K562 (cell line): Measurements from ENCODE around the gene IFT172. TPM values are rescaled to one million over a fixed set of nuclear protein-coding genes. Genes with fewer than 3 reads are reported as not detected.

Experiments used
- CBX3 ChIP-seq, 2 experiments: IDR thresholded peaks; 1 replicate in 1 of 2; 2 replicates in 1 of 2; pipeline ENCODE4 v1.6.1; 2012; ENCODE audit warnings: inconsistent platforms in 2 of 2, low read length in 2 of 2, borderline replicate concordance in 1 of 2, control low read depth in 1 of 2
- FOXJ2 ChIP-seq: fragments of 200-800 bp; sonication (Bioruptor generic); IDR thresholded peaks from 2 replicates; pipeline ENCODE4 v1.6.1; 2016; ENCODE audit warnings: missing genetic modification characterization, missing compliant biosample characterization
- FOXM1 ChIP-seq, 2 experiments: fragments of 450-650 bp in 1 of 2; sonication (generic) in 1 of 2; formaldehyde crosslinking in 1 of 2; IDR thresholded peaks; 2 replicates each; pipeline versions ENCODE4 v1.6.1 to v1.9.0; 2017 to 2022; ENCODE audit warnings: low read depth in 2 of 2, mild to moderate bottlenecking in 2 of 2, missing genetic modification reagents in 1 of 2, moderate library complexity in 1 of 2
- MAZ ChIP-seq, 2 experiments: fragments of 450-650 bp in 1 of 2; sonication (generic) in 1 of 2; formaldehyde crosslinking; IDR thresholded peaks in 1 of 2; conservative IDR thresholded peaks in 1 of 2; 2 replicates each; pipeline versions ENCODE4 v1.4.0 to v1.5.0; 2020; ENCODE audit warnings: mild to moderate bottlenecking in 1 of 2, missing genetic modification reagents in 1 of 2
- MCM2 ChIP-seq: fragments of 450-650 bp; IDR thresholded peaks from 2 replicates; pipeline ENCODE4 v1.6.1; 2017; ENCODE audit warnings: low read depth, mild to moderate bottlenecking
- MYNN ChIP-seq, 2 experiments: sonication (generic); formaldehyde crosslinking in 1 of 2; IDR thresholded peaks; 2 replicates each; pipeline versions ENCODE4 v1.5.0 to v1.6.1; 2016 to 2020; ENCODE audit warnings: antibody characterized with exemption in 1 of 2, missing genetic modification reagents in 1 of 2
- RBM25 ChIP-seq: fragments of 200-400 bp; formaldehyde crosslinking; IDR thresholded peaks from 2 replicates; pipeline ENCODE4 v1.6.1; 2018; ENCODE audit warnings: low read length, low read depth, moderate library complexity; ENCODE audit not compliant: severe bottlenecking
- SIN3B ChIP-seq: fragments of 450-650 bp; IDR thresholded peaks from 2 replicates; pipeline ENCODE4 v1.6.1; 2017; ENCODE audit warnings: low read depth, mild to moderate bottlenecking, moderate library complexity
- ZFX ChIP-seq: sonication (generic); formaldehyde crosslinking; IDR thresholded peaks from 2 replicates; pipeline ENCODE4 v1.8.0; 2022; ENCODE audit warnings: mild to moderate bottlenecking, missing genetic modification reagents, moderate library complexity
- ZNF764 ChIP-seq: fragments of 250-450 bp; sonication (Bioruptor Pico); IDR thresholded peaks from 2 replicates; pipeline ENCODE4 v1.4.0; 2020; ENCODE audit warnings: low read depth, mild to moderate bottlenecking, moderate library complexity
- polyA plus RNA-seq, 8 experiments: library from polyadenylated mRNA; depleted of rRNA in 4 of 8; stranded (reverse) in 5 of 8; unstranded in 3 of 8; fragments of >200 nt; fragmentation: Nextera tagmentation in 2 of 8; fragmentation: Illumina TruSeq in 1 of 8; extraction: Ambion mirVana in 2 of 8; extraction: Trizol in 1 of 8; gene quantifications; 2 replicates each; pipeline versions ENCODE4 v1.2.1 to v1.2.3, GENCODE V29; 2011 to 2014; ENCODE audit warnings: inconsistent platforms in 1 of 8, missing spikeins in 1 of 8
- total RNA-seq, 7 experiments: library from RNA; depleted of rRNA in 6 of 7; stranded (reverse); fragments of >200 nt in 6 of 7; fragmentation: Illumina TruSeq in 2 of 7; extraction: Trizol in 2 of 7; gene quantifications; 2 replicates each; pipeline versions ENCODE4 v1.2.1 to v1.2.3, GENCODE V29; 2011 to 2021; ENCODE audit warnings: low replicate concordance in 1 of 7
- TF ChIP-seq, protein P1 (sequence below): sonication (generic); formaldehyde crosslinking; IDR thresholded peaks from 2 replicates; pipeline ENCODE4 v1.8.1; 2023; ENCODE audit warnings: mild to moderate bottlenecking, missing genetic modification reagents
- TF ChIP-seq, protein P2 (sequence below): fragments of 450-650 bp; formaldehyde crosslinking; IDR thresholded peaks from 2 replicates; pipeline ENCODE4 v1.4.0; 2022; ENCODE audit warnings: missing genetic modification characterization
- TF ChIP-seq, protein P3 (sequence below), 2 experiments: fragments of 450-650 bp; formaldehyde crosslinking in 1 of 2; IDR thresholded peaks; 2 replicates each; pipeline versions ENCODE4 v1.4.0 to v1.6.1; 2014 to 2020; ENCODE audit warnings: mild to moderate bottlenecking in 2 of 2, borderline replicate concordance in 1 of 2, low read depth in 1 of 2

The IFT172 gene
- total and polyA plus RNA-seq, 9 of the 15 experiments (the other 6 are each of a cell fraction or from before 2014, with no cell fraction given), result 5.6 to 19.1 (median 13.5) TPM

DNA sequence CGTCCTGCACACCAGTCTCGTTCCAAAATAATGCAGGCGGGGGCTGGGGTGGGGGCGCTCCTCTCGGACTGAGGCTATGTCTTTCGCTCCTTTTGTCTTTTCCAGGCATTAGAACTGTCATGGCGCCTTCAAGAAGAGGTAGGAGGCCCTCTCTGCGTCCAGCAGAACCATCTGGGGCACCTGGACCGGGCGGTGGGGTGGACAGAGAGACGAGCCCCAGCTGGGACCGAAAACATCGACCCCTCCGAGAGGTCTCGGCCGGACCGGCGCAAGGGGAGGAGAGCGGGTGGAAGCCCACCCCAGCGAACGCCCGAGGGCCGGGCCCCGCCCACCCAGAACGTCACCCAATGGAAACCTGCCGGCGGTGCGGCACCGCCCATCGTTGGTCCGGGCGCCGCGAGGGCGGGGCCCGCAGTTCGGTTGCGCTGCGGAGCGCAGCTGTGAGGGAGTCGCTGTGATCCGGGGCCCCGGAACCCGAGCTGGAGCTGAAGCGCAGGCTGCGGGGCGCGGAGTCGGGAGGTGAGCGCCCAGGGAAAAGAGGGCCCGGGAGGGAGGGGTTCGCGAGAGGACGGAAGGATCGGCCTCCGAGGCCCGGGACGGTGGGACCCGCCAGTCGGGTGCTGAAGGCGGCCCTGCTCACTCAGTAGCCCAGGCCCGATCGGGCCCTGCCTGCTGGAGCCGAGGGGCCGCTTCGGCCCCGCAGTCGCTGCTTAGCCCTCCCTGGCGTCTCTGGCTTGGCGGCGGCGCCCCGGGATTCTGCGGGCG lies 61.1 kb downstream of the IFT172 start, which contains the start of gene NRBP1 (continued):
- 0 out of 2 replicates have a peak, but pooled peaks have one; percentile 21 for TF ChIP-seq FOXM1 (IDR thresholded peaks at IDR 0.05; ENCODE audit: low read depth)
- no peak for TF ChIP-seq FOXM1 (CRISPR knock-in tag; IDR thresholded peaks at IDR 0.05; ENCODE audit: low read depth)
- TF ChIP-seq FOXJ2 (tag), result peak; percentile 45; the same call in 1 of the 2 replicates
- peak; percentile 97 for TF ChIP-seq ZFX
- TF ChIP-seq RBM25, result peak; percentile 74
- TF ChIP-seq, protein P1, sequence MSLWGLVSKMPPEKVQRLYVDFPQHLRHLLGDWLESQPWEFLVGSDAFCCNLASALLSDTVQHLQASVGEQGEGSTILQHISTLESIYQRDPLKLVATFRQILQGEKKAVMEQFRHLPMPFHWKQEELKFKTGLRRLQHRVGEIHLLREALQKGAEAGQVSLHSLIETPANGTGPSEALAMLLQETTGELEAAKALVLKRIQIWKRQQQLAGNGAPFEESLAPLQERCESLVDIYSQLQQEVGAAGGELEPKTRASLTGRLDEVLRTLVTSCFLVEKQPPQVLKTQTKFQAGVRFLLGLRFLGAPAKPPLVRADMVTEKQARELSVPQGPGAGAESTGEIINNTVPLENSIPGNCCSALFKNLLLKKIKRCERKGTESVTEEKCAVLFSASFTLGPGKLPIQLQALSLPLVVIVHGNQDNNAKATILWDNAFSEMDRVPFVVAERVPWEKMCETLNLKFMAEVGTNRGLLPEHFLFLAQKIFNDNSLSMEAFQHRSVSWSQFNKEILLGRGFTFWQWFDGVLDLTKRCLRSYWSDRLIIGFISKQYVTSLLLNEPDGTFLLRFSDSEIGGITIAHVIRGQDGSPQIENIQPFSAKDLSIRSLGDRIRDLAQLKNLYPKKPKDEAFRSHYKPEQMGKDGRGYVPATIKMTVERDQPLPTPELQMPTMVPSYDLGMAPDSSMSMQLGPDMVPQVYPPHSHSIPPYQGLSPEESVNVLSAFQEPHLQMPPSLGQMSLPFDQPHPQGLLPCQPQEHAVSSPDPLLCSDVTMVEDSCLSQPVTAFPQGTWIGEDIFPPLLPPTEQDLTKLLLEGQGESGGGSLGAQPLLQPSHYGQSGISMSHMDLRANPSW (CRISPR knock-in tag), result peak; percentile 91; the same call in 1 of the 2 replicates
- TF ChIP-seq, protein P2, sequence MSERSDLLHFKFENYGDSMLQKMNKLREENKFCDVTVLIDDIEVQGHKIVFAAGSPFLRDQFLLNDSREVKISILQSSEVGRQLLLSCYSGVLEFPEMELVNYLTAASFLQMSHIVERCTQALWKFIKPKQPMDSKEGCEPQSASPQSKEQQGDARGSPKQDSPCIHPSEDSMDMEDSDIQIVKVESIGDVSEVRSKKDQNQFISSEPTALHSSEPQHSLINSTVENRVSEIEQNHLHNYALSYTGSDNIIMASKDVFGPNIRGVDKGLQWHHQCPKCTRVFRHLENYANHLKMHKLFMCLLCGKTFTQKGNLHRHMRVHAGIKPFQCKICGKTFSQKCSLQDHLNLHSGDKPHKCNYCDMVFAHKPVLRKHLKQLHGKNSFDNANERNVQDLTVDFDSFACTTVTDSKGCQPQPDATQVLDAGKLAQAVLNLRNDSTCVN (CRISPR knock-in tag), result peak; percentile 10; the same call in 1 of the 2 replicates
- TF ChIP-seq MAZ (CRISPR knock-in tag; conservative IDR thresholded peaks at IDR 0.05 in 1 of 2, IDR thresholded peaks at IDR 0.05 in 1 of 2), result peak; percentile 90 to 95
- no peak; the same call in 1 of the 2 replicates for TF ChIP-seq SIN3B
- TF ChIP-seq CBX3 (IDR thresholded peaks at IDR 0.05; ENCODE audit: borderline replicate concordance in 1 of 2, low read length in 2 of 2), result no peak
- TF ChIP-seq, protein P3, sequence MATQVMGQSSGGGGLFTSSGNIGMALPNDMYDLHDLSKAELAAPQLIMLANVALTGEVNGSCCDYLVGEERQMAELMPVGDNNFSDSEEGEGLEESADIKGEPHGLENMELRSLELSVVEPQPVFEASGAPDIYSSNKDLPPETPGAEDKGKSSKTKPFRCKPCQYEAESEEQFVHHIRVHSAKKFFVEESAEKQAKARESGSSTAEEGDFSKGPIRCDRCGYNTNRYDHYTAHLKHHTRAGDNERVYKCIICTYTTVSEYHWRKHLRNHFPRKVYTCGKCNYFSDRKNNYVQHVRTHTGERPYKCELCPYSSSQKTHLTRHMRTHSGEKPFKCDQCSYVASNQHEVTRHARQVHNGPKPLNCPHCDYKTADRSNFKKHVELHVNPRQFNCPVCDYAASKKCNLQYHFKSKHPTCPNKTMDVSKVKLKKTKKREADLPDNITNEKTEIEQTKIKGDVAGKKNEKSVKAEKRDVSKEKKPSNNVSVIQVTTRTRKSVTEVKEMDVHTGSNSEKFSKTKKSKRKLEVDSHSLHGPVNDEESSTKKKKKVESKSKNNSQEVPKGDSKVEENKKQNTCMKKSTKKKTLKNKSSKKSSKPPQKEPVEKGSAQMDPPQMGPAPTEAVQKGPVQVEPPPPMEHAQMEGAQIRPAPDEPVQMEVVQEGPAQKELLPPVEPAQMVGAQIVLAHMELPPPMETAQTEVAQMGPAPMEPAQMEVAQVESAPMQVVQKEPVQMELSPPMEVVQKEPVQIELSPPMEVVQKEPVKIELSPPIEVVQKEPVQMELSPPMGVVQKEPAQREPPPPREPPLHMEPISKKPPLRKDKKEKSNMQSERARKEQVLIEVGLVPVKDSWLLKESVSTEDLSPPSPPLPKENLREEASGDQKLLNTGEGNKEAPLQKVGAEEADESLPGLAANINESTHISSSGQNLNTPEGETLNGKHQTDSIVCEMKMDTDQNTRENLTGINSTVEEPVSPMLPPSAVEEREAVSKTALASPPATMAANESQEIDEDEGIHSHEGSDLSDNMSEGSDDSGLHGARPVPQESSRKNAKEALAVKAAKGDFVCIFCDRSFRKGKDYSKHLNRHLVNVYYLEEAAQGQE (IDR thresholded peaks at IDR 0.05; ENCODE audit: borderline replicate concordance), result no peak
- TF ChIP-seq, protein P3 (CRISPR knock-in tag; IDR thresholded peaks at IDR 0.05; ENCODE audit: low read depth), result peak; percentile 77; the same call in 1 of the 2 replicates
- TF ChIP-seq MYNN (IDR thresholded peaks at IDR 0.05), result no peak
- 0 out of 2 replicates have a peak, but pooled peaks have one; percentile 62 for TF ChIP-seq MYNN (CRISPR knock-in tag; IDR thresholded peaks at IDR 0.05)
- TF ChIP-seq MCM2, result no peak
- peak; percentile 63; the same call in 1 of the 2 replicates for TF ChIP-seq ZNF764 (CRISPR knock-in tag)
